Islet precursor cell (in vitro differentiated cells): Measurements from ENCODE around the gene WDR72.
"Not testable (repeated sequence)": the region's sequence is repeated elsewhere in the genome, so short reads cannot be mapped to it uniquely, and the experiment has no call there.

ENCODE experiments used
- DNase-seq: peaks from one replicate; pipeline ENCODE4 v3.0.0-alpha.2; 2018

WDR72 gene

DNA sequence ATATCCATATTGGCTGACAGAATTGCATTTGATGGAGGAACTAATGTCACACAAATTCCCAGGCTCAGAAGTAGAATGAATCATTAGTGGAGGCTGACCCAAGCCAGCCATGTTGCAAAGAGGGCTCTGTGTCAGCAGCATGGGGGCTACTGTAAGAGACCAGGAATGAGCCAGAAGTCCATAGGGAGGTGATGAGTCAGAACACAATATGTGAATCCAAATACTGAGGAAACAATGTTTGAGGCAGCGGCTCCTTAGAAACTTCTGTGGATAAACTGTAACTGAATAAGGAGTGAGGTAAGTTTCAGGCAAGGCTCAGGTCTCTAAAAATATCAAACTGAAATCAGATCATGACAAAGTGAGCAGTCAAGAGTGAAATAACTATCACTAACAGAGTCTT is 170.7 kb downstream of the WDR72 start:
- no peak for DNase-seq

DNA sequence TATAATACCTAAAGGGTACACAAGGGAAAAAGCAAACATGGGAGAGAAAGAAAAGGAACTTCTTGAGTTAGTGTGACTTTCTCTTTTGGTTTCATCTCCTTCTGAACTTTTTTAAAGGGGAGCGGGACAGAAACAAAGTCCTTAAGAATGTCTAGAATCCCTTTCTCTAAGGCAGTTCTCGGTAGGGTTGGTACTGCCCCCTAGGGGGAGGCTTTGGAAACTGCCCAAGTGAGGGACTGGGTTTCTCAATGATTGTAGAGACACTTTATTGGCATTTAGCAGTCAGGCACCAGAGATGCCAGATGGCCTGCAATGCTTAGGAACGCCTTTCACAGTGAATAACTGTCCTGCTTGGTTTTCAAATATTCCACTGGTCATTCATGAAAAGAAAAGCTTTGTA is 172.7 kb downstream of the WDR72 start:
- DNase-seq = peak; percentile 89

DNA sequence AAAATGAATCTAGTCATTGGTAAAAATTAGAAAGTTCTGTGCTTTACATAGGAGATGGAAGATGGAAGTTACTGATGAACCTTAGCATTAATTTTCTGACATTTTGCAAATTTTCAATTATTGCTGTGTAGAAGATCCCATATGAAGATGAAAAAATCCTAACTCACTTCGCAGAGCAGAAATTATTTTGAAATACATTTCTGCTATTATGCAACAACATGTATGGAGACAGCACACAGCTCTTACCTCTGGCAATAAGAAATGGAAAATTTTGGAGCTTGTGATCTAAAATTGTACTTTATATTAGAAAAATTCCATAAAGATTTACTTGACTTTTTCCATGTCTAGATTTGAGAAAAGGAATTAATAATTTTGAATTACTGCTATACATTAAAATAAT is 177.9 kb downstream of the WDR72 start:
- no peak for DNase-seq

DNA sequence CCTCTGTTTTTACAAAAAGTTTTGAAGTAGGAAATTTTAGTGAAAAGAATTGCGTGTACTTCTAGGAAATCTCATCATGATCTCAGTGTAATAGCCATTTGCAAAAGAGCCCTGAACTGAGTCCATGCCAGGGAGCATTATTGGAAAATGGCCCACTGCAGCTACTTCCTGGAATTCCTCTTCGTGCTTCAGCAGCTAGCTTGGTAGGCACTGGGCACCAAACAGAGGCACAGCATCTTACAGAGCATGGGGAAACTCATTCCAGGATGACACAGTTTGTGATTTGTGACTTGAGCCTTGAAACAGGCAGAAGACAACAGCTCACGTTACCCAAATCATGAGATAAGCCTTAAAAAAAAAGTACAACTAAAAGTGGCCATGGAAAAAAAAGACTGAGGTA is 179.1 kb downstream of the WDR72 start:
- no peak for DNase-seq

- no peak for DNase-seq
Observed at GRCh38 chr15:53576841-53577240, 182.6 kb downstream of the WDR72 start.

- no peak for DNase-seq
Observed at GRCh38 chr15:53573091-53573490, 186.4 kb downstream of the WDR72 start.

GRCh38 chr15:53569751-53570480 is 189.5 kb downstream of the WDR72 start:
- no peak for DNase-seq

GRCh38 chr15:53566912-53567311 is 192.6 kb downstream of the WDR72 start:
- DNase-seq = no peak

DNA sequence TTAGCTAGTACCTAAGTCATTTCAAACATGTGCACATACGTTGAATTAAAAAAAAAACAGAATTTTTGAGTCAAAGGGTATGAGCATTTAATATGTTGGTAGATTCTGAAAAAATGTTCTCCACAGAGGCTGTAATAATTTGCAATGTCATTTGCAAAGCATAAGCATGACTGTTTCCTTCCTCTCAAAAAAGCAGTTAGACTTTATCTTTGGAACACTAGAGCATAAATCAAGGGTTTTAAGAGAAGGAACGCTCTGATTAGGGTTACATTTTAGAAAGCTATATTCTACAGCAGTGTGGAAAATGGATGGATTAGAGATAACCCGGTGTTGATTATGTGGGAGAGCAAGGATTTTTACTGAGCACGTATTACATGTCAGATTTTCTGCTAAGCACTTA is 193.7 kb downstream of the WDR72 start:
- DNase-seq = no peak

DNA sequence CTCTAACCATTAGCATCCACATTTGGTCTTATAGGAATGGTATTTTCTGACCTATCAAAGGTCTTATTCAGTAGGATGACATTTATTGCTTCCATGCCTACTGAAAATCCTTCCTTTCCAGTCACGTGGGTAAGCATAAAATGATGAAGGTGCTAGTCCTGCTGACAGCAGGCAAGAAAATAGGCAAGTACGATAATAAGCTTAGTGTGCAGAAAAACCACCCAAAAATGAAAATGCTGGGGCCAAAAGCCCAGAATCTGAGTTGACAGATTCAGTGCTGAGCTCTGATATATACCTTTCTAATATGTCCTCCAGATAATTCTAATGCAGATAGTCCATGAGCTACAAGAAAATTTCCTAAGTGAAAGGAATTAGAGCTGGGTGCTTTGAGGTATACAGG is 194.8 kb downstream of the WDR72 start:
- no peak for DNase-seq

- no peak for DNase-seq
Observed at GRCh38 chr15:53563627-53564026, 195.8 kb downstream of the WDR72 start.

- DNase-seq = no peak
Observed at GRCh38 chr15:53559364-53560277, 199.8 kb downstream of the WDR72 start.

DNA sequence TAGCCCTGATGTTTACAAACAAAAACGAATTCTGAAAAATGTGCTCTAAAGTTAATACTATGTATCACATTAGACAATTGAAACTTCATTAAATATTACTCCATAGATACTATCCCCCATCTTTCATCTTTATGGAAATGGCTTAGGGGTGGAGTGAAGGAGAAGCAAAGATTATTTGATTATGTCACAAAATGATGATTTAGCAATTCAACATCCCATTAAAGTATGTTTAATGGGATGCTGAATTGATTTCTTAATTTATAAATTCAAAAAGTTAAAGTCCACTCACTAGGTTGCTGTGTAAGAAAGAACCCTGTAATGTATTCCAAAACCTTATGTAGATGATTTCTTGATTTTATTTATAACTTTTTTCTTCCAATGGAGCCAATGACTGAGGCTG is 201.1 kb downstream of the WDR72 start:
- DNase-seq = no peak

- DNase-seq = no peak
Observed at GRCh38 chr15:53555226-53555625, 204.2 kb downstream of the WDR72 start.

DNA sequence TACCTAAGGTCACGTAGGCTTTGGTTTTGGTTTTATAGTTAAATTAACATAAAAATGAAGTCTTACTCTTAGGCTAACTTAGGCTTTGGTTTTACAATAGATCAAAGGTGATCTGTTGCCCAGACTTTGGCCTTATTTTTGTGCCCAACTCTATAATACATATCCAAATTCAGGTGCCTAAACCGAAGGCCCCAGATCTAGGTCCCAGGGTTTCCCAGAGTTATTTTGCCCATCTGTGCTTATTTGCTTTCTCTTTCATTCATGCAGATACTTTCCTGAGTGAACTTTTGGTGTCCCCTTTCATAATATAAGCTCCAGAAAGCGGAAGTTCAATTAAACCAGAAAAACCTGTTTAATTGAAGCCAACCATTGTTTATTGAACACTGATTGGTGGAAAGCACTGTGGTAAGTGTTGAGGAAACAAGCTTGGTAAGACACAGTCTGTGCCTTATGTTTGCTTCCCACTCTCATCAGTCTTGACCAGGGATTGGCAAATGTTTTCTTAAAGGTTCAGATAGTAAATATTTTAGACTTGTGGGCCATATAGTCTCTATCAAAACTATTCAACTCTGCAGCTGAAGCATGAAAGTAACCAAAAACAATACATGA is 209.7 kb downstream of the WDR72 start:
- no peak for DNase-seq

DNA sequence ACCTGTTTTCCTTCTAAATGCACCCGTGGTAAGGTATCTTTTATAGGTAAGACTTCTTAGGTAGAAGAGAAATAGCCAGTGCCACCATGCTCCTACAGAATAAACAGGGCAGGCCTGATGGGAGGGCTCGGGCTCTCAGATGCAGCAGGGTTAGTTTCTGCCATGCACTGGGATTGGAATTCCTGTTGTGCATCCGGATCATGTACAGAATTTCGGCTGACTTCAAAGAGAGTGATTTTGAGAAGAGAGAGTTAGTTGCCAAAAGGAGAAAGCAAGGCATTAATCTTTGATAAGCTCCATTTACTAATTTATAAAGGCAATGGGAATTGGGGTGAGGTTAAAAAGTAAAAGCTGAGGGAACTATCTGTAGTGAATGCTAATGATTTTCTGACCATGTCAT is 211.2 kb downstream of the WDR72 start:
- DNase-seq = no peak

DNA sequence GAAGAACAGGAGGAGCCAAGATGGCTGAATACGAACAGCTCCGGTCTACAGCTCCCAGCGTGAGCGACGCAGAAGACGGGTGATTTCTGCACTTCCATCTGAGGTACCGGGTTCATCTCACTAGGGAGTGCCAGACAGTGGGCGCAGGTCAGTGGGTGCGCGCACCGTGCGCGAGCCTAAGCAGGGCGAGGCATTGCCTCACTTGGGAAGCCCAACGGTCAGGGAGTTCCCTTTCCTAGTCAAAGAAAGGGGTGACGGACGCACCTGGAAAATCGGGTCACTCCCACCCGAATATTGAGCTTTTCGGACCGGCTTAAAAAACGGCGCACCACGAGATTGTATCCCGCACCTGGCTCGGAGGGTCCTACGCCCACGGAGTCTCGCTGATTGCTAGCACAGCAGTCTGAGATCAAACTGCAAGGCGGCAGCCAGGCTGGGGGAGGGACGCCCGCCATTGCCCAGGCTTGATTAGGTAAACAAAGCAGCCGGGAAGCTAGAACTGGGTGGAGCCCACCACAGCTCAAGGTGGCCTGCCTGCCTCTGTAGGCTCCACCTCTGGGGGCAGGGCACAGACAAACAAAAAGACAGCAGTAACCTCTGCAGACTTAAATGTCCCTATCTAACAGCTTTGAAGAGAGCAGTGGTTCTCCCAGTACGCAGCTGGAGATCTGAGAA is 218.7 kb downstream of the WDR72 start:
- not testable (repeated sequence) for DNase-seq

- DNase-seq = no peak
Observed at GRCh38 chr15:53539878-53540277, 219.6 kb downstream of the WDR72 start.

- DNase-seq = no peak
Observed at GRCh38 chr15:53536479-53537120, 222.9 kb downstream of the WDR72 start.

DNA sequence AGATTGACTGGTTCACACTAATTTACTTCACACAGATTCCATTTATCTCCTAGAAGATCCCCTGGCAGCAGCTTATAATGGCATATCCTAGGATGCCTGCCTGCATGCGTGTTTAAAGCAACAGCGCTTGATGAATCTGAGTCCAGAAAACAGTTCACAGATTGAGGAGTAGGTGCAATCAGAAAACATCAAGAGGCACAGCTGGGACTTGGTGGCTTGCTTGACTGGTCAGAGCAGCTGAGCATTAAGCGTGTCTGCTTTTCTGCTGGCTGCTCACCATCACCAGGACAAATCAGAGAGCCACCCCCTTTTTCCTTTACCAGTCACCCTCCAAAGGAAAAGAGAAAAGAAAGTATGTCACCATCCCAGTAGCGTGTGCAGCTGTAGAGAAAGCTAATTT is 223.6 kb downstream of the WDR72 start:
- DNase-seq = no peak

DNA sequence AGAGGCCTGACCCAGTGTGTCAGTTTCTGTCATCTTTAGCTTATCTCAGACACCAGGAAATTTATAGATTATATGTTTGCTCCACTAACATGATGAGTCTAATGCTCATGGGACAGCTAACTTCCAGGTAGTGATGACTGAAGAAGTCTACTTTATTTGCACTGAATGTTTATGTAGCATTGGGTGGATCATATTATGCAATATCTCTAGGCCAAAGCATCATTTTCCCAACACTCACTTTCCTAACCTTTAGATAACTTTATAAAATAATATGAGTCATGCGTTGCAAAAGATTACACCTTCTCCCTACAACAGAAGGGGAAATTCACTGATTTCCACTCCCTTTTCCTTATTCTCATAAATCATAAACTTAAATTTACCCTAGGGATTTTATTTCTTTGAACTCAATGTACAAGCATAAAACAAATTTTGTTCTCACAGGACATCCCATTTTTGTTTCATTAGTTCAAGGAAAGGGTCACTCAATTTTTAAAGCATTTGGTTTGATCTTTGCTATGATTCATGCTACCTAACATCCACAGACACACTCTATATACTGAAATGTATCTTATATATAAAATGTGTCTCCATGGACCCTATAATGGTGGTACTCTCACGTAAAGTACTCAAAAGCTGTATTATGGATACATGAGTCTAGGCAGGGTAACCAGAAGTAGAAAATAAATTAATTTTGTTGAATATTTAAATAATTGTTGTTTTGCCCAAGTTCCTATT is 225.2 kb downstream of the WDR72 start:
- DNase-seq = no peak

GRCh38 chr15:53530761-53531160 is 228.7 kb downstream of the WDR72 start:
- no peak for DNase-seq
